Measurements from ENCODE around the gene CEP104.
A peak's percentile ranks its signal among the peaks of the same experiment; 100 is the strongest.

The CEP104 gene

GRCh38 chr1:3864884-3865283, 7.9 kb upstream of the CEP104 start:
- DNase-seq, result no peak

GRCh38 chr1:3863231-3863935, 6.4 kb upstream of the CEP104 start:
- DNase-seq, result no peak

- DNase-seq, result peak; percentile 33
These were observed 1.4 kb upstream of the CEP104 start for GRCh38 chr1:3858231-3858981.

GRCh38 chr1:3857791-3858129, 749 bp upstream of the CEP104 start:
- no peak for DNase-seq

GRCh38 chr1:3852711-3853485, 4.1 kb downstream of the CEP104 start:
- DNase-seq, result no peak

GRCh38 chr1:3852091-3852490, 4.9 kb downstream of the CEP104 start:
- no peak for DNase-seq

- no peak for DNase-seq
These were observed 5.7 kb downstream of the CEP104 start for GRCh38 chr1:3851292-3851691.

- no peak for DNase-seq
These were observed 6.2 kb downstream of the CEP104 start for GRCh38 chr1:3850857-3851256.

GRCh38 chr1:3847081-3847480, 9.9 kb downstream of the CEP104 start:
- DNase-seq, result no peak

- no peak for DNase-seq
These were observed 10.5 kb downstream of the CEP104 start for GRCh38 chr1:3846541-3846940.

- peak; percentile 83 for DNase-seq
These were observed 14.1 kb downstream of the CEP104 start for GRCh38 chr1:3842912-3843311.

- no peak for DNase-seq
These were observed 15.5 kb downstream of the CEP104 start for GRCh38 chr1:3841491-3841890.

GRCh38 chr1:3838788-3839187, 18.2 kb downstream of the CEP104 start:
- no peak for DNase-seq

- DNase-seq, result no peak
These were observed 19.3 kb downstream of the CEP104 start for GRCh38 chr1:3837685-3838084.

GRCh38 chr1:3837200-3837599, 19.8 kb downstream of the CEP104 start:
- DNase-seq, result peak; percentile 41

GRCh38 chr1:3836421-3836820, 20.6 kb downstream of the CEP104 start:
- no peak for DNase-seq

- DNase-seq, result no peak
These were observed 22.3 kb downstream of the CEP104 start for GRCh38 chr1:3834701-3835100.

- DNase-seq, result no peak
These were observed 25.3 kb downstream of the CEP104 start for GRCh38 chr1:3831689-3832088.

GRCh38 chr1:3828391-3828790, 28.6 kb downstream of the CEP104 start:
- no peak for DNase-seq

- DNase-seq, result peak; percentile 61
These were observed 29.2 kb downstream of the CEP104 start for GRCh38 chr1:3827813-3828307.

GRCh38 chr1:3825356-3825755, 31.7 kb downstream of the CEP104 start:
- no peak for DNase-seq

GRCh38 chr1:3824650-3825049, 32.4 kb downstream of the CEP104 start:
- no peak for DNase-seq

- no peak for DNase-seq
These were observed 34.6 kb downstream of the CEP104 start for GRCh38 chr1:3822421-3822820.

GRCh38 chr1:3821908-3822307, 35.1 kb downstream of the CEP104 start:
- peak; percentile 11 for DNase-seq
